Activated CD4-positive, CD25-positive, alpha-beta regulatory T cell treated with anti-CD3 and anti-CD28 coated beads, Interleukin-2, amount 50 U/mL, for 16 hours (primary cell): Measurements from ENCODE around the gene CHRNB1.

Source experiments
- DNase-seq: peaks from one replicate; pipeline ENCODE4 v3.0.0-alpha.2; 2020; ENCODE audit warnings: low read depth, low spot score

Gene CHRNB1

DNA sequence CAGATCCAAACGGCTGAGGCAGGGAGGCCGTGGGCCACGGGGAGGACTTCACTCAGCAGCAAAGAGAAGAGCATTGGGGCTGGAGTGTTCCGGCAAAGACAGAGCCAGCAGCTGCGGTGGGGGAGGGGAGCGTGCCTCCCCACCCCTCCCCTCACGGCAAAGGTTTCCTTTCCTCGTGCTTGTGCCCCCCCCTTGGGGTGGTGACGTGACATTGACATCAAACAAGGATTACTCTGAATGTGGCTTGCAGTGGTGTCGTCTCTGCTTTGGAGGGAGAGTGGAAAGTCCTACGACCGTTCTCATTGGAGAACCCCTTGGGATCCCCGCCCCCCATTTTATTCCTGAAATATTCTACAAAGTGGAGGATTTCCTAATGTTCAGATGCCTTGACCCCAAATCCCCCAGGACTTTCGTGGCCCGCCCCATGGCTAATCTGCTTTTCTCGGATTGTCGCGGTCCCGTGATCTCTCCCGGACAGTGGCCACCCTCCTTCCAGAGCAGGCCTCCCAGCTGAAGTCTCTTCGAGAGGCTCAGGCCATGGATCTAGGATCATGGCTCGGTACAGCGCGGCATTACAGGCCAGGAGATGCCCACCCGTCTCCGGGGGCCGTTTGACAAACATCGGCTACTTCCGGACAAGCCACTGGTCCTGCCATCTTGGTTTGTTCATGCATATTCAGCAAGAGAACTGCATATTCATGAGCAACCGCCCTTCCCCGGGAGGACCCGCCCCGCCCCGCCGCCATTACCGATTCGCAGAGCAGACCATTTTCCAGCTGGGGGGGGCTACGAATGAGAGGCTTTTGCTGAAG is 38.6 kb downstream of the CHRNB1 start:
- peak; percentile 86 for DNase-seq

DNA sequence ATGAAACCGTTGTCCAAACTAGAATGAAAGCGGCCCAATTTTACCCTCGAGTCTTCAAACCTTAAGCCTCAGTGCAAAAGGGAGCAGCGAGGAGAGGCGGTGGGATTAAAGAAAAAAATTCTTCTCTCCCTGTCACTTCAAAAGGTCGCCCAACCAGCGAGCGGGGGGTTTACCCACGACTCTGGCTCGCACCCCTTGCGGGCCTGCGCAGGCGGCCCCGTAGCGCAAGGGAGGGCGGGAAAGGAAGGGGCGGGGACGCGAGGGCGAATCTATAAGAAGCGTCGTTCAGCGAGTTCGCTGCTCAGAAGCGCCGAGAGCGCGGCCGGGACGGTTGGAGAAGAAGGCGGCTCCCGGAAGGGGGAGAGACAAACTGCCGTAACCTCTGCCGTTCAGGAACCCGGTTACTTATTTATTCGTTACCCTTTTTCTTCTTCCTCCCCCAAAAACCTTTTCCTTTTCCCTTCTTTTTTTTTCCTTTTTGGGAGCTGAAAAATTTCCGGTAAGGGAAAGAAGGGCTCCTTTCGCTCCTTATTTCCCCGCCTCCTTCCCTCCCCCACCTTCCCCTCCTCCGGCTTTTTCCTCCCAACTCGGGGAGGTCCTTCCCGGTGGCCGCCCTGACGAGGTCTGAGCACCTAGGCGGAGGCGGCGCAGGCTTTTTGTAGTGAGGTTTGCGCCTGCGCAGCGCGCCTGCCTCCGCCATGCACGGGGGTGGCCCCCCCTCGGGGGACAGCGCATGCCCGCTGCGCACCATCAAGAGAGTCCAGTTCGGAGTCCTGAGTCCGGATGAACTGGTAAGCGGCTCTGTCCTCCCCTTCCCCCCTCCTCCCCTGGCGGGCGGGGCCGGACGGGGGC is 39.4 kb downstream of the CHRNB1 start, which contains the start of gene POLR2A:
TSS of gene POLR2A (plus strand) at position 300 of the 852 bp plus-strand sequence.
- peak; percentile 97 for DNase-seq

DNA sequence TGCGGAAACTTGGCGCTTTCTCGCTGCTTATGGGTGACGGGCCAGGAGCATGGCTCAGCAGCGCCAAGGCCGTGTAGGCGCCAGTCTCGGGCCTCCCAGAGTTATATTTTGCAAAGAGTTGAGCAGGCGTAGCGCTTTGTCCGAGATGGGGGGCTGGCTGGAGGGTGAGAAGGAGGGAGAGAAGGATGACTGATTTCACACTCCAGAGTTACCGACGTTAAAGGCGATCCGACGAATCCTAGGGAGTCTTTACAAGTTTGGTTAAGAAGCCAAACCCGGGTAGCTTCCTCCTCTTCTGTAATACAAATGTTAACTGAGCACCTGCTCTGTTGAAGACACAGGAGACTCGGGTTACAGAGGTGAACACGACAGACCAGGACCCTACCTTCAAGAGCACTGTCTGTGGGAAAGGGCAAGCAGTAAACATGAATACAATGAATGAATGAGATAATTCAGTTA is 40.1 kb downstream of the CHRNB1 start:
- DNase-seq = no peak

DNA sequence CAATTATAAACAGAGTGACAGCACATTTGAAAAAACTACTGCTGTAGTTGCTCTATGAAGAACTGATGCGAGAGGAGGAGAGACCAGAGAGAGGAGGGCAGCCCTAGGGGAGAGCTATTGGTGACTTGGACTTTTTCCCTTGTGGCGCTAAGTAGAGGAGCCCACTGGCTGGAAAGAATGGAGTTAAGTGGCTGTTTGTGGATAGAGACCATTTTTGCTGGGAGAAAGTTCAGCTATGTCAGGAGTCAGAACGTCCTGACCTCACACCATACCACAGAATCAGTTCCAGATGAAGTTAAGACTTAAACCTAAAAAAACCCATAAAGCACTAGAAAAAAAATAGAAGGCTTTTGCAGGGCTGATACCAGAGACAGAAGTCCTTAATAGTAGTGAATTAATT is 41.3 kb downstream of the CHRNB1 start:
- DNase-seq = no peak

DNA sequence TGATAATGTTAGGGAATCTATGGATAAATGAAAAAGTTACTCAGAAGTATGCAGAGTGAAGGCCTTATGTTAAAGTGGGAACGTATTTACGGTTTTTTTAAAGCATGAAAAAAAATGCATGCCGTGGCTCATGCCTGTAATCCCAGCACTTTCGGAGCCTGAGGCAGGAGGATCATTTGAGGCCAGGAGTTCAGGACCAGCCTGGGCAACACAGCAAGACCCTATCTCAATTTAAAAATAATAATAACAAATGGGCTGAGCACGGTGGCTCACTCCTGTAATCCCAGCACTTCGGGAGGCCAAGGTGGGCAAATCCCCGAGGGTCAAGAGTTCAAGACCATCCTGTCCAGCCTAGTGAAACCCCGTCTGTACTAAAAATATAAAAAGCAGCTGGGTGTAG is 45.3 kb downstream of the CHRNB1 start:
- no peak for DNase-seq

DNA sequence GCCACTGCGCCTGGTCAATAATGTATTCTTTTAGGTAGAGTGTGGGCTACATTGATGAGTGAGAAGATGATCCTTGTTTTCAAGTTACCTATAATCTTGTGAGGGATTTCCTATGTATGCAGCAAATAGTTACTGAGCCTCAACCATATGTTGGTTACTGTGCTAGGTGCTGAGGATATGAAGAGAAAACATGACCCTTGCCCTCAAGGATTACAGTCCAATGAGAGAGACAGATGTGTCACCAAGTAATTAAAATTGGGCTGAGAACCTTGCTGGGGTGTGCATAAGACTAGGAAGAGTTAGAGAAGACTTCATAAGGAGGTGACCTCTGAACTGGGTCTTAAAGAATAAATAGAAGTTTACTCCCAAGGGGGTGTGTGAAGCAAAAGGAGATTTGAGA is 46.7 kb downstream of the CHRNB1 start:
- DNase-seq = no peak

DNA sequence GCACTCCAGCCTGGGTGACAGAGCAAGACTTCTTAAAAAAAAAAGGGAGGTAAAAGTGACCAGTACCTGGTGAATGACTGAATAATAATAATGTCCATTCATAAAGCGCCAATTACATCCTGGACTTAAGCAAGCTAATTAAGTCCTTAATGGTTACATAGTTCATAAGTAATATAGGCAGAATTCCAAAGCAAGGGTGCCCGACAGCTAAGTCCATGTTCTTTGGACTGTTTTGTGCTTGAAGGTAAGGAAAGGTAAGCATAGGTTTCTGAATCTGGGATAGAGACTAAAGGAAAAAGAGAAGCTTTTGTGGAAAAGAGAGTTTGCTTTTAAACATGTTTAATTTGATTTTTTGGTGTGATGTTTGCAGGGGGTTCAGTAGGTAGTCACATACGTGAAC is 49.1 kb downstream of the CHRNB1 start:
- DNase-seq = no peak

DNA sequence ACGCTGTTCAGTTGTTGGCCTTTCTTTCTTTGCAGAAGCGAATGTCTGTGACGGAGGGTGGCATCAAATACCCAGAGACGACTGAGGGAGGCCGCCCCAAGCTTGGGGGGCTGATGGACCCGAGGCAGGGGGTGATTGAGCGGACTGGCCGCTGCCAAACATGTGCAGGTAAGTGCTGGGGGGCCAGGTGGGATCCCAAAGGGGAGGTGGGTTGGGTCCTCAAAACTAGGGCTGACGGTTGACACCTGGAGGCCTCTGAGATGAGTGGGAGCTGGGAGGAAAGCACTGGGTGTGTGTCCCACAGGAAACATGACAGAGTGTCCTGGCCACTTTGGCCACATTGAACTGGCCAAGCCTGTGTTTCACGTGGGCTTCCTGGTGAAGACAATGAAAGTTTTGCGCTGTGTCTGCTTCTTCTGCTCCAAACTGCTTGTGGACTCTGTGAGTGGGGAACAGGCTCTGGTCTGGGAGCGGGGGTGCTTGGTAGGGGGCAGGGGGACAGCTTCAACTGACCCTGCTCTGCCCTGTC is 51.1 kb downstream of the CHRNB1 start:
- no peak for DNase-seq

DNA sequence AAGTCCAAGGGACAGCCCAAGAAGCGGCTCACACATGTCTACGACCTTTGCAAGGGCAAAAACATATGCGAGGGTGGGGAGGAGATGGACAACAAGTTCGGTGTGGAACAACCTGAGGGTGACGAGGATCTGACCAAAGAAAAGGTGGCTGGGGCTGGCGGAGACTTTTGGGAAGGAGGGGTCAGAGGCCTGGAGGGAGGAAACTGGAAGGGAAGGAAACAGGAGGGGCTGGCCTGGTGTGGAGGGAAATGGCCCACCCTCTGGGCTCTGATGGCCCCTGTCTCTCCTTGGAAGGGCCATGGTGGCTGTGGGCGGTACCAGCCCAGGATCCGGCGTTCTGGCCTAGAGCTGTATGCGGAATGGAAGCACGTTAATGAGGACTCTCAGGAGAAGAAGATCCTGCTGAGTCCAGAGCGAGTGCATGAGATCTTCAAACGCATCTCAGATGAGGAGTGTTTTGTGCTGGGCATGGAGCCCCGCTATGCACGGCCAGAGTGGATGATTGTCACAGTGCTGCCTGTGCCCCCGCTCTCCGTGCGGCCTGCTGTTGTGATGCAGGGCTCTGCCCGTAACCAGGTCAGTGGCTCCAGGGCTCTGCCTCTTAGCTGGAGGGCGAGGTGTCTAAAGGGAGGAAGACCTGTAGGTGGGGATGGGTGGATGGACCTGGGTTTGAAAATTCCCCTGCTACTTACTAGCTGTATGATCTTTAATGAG is 51.8 kb downstream of the CHRNB1 start:
- no peak for DNase-seq

DNA sequence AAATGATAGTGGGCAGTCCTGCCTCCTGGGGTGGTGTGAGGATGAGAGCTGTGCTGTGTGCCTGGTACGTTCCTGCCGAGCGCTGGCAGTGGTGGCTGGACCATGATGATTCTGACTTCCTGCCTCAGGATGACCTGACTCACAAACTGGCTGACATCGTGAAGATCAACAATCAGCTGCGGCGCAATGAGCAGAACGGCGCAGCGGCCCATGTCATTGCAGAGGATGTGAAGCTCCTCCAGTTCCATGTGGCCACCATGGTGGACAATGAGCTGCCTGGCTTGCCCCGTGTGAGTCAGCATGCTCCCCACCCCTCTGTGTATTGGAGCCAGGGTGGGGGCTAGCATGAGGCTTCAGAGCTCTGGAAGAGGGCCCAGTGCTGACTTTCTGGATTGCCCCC is 52.4 kb downstream of the CHRNB1 start:
- no peak for DNase-seq

DNA sequence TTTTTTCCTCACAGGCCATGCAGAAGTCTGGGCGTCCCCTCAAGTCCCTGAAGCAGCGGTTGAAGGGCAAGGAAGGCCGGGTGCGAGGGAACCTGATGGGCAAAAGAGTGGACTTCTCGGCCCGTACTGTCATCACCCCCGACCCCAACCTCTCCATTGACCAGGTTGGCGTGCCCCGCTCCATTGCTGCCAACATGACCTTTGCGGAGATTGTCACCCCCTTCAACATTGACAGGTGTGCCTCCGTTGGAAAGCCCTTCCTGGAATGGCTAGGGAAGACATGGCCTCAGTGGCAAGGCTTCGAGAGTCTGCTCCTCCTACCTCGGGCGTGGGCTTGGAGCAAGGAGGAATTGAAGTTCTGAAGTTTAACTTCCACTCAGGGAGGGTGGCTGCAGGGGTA is 52.8 kb downstream of the CHRNB1 start:
- DNase-seq = no peak

DNA sequence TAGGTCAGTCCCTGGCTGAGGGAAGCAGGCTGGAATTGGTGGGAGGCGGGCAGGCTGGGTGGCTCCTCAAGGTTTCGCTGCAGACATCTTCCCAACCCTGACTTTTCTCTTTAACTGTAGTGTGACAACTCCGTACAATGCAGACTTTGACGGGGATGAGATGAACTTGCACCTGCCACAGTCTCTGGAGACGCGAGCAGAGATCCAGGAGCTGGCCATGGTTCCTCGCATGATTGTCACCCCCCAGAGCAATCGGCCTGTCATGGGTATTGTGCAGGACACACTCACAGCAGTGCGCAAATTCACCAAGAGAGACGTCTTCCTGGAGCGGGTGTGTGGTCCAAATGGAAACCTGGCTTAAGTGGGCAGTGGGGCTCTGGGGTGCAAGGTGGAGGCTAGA is 54.3 kb downstream of the CHRNB1 start:
- no peak for DNase-seq

DNA sequence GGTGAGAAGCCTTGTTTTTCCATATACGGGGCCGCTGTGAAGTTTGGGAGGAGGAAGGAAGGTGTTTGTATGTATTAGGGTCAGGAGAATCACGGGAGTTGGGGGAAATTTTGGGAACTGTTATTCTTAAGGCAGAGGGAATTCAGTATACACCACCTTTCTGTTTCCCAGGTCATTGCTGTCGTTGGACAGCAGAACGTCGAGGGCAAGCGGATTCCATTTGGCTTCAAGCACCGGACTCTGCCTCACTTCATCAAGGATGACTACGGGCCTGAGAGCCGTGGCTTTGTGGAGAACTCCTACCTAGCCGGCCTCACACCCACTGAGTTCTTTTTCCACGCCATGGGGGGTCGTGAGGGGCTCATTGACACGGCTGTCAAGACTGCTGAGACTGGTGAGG is 56.9 kb downstream of the CHRNB1 start:
- DNase-seq = no peak

DNA sequence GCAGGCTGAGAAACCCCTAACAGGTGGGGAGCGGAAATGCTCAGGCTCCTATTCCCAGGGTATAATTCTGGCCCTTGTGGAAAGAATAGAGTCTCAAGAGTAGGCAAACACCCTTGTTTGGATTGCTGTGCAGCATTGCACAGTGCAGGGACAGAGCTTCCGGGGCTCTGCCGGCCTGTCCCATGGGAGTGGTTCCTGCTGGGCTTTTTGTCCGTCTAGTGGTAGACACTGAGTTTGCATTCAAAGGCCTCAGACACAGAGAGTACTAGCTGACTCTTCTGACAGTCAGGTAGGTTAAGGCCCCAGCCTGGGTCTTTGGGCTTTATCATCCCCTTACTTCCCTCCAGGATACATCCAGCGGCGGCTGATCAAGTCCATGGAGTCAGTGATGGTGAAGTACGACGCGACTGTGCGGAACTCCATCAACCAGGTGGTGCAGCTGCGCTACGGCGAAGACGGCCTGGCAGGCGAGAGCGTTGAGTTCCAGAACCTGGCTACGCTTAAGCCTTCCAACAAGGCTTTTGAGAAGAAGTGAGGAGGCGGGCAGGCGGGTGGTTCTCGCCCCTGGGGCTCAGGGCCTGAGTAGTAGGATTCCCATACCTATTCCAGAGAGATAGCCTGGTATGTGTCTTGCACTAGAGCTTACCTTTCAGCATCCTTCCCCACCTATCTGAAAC is 57.4 kb downstream of the CHRNB1 start:
- DNase-seq = no peak

DNA sequence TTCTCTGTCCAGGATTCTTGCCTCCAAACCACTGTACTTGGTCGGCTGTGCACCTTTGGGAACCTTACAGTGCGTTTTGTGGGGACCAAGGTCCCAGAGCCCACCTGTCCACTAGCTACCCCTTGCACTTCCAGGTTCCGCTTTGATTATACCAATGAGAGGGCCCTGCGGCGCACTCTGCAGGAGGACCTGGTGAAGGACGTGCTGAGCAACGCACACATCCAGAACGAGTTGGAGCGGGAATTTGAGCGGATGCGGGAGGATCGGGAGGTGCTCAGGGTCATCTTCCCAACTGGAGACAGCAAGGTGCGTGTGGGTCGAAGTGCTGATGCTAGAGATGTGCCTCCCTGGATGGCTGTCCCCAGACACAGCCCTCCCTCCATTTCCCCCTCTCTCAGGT is 58.1 kb downstream of the CHRNB1 start:
- no peak for DNase-seq

DNA sequence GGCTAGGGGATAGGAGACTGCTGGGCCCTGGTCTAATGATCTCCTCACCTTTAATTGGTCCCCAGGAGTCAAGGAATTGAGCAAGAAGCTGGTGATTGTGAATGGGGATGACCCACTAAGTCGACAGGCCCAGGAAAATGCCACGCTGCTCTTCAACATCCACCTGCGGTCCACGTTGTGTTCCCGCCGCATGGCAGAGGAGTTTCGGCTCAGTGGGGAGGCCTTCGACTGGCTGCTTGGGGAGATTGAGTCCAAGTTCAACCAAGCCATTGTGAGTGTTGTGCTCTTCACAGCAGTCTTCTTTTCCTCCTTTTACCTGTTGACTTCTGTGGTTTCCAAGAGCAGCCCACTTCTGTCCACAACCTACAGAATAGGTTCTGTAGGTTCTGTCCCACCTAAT is 58.7 kb downstream of the CHRNB1 start:
- DNase-seq = no peak
